ENCODE results near the gene CLDN20. TPM values are rescaled to one million over a fixed set of nuclear protein-coding genes. Genes with fewer than 3 reads are reported as not detected.

CLDN20 gene
- polyA plus RNA-seq, 1 experiment, result not detected

DNA sequence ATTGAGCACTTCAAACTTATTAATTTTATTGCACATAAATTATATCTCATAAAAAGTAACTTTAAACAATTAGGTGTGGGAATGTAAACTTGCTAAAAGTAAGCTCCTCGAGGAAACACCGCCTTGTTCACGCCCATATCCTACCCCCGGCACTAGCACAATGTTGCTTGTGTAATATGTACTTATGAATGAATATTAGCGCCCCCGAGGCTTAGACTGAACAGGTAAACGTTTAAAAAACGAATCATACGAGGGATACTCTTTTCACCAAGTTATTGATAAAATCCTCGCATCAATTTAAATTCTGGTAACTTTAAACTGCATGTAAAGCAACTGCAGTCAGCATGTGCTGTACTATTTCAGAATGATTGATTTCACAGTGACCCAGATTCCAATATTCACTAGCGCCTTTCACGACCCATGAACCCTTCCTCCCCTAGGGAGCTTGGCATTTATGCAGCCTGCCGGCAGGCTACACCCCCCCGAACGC is 49.8 kb downstream of the CLDN20 start:
- DNase-seq (ENCODE audit: low read depth), result no peak
- ChIA-PET POLR2A (no interaction called here), CTCF (interaction anchor here (0.6 kb wide), 1 partner anchor 137 kb away, joined by 3 read pairs; no protein-coding TSS in a partner anchor)
- TF ChIP-seq, protein P1, sequence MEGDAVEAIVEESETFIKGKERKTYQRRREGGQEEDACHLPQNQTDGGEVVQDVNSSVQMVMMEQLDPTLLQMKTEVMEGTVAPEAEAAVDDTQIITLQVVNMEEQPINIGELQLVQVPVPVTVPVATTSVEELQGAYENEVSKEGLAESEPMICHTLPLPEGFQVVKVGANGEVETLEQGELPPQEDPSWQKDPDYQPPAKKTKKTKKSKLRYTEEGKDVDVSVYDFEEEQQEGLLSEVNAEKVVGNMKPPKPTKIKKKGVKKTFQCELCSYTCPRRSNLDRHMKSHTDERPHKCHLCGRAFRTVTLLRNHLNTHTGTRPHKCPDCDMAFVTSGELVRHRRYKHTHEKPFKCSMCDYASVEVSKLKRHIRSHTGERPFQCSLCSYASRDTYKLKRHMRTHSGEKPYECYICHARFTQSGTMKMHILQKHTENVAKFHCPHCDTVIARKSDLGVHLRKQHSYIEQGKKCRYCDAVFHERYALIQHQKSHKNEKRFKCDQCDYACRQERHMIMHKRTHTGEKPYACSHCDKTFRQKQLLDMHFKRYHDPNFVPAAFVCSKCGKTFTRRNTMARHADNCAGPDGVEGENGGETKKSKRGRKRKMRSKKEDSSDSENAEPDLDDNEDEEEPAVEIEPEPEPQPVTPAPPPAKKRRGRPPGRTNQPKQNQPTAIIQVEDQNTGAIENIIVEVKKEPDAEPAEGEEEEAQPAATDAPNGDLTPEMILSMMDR (IDR thresholded peaks at IDR 0.05; ENCODE audit: insufficient read depth, low read depth, low read length), result no peak
- H3K27me3 ChIP-seq (ENCODE audit: control insufficient read depth, insufficient read depth, low read length), result no peaks in the 10 kb centered on the region
- no peaks in the 10 kb centered on the region for H3K36me3 ChIP-seq (ENCODE audit: control insufficient read depth, insufficient read depth, low read length)
- peak overlapping the region; percentile 75 for H3K4me3 ChIP-seq (ENCODE audit: low read depth, low read length)

- DNase-seq (ENCODE audit: low read depth), result peak; percentile 96
- ChIA-PET POLR2A (interaction anchor here (0.6 to 0.7 kb wide), 3 partner anchors 206 to 424 kb away, joined by 3 to 4 read pairs (median 4); no protein-coding TSS in a partner anchor), CTCF (interaction anchor here (2.2 kb wide), 1 partner anchor 137 kb away, joined by 7 read pairs; no protein-coding TSS in a partner anchor)
Measured at GRCh38 chr6:155314092-155314772, 50.4 kb downstream of the CLDN20 start, which contains the start of gene TFB1M. TSS of gene TFB1M (minus strand) at chr6:155314484. CDS start at chr6:155314428, 56 bp downstream.

GRCh38 chr6:155314773-155315515 is 51.1 kb downstream of the CLDN20 start:
- peak; percentile 37 for DNase-seq (ENCODE audit: low read depth)
- TF ChIP-seq, protein P1 (IDR thresholded peaks at IDR 0.05; ENCODE audit: insufficient read depth, low read depth, low read length), result no peak
- POLR2A ChIA-PET, result interaction anchor here (0.6 to 0.7 kb wide), 4 partner anchors 143 to 424 kb away, joined by 3 to 4 read pairs (median 4); no protein-coding TSS in a partner anchor
- no peaks in the 10 kb centered on the region for H3K36me3 ChIP-seq (ENCODE audit: control insufficient read depth, insufficient read depth, low read length)
- H3K27me3 ChIP-seq (ENCODE audit: control insufficient read depth, insufficient read depth, low read length), result no peaks in the 10 kb centered on the region
- CTCF ChIA-PET, result interaction anchor here (0.6 to 3.1 kb wide), 5 partner anchors 24 to 388 kb away, joined by 3 to 14 read pairs (median 7); no protein-coding TSS in a partner anchor
- H3K4me3 ChIP-seq (ENCODE audit: low read depth, low read length), result peak overlapping the region; percentile 75

More at GRCh38 chr6:155314092-155314772, 50.4 kb downstream of the CLDN20 start, which contains the start of gene TFB1M:
- no peaks in the 10 kb centered on the region for H3K27me3 ChIP-seq (ENCODE audit: control insufficient read depth, insufficient read depth, low read length)
- no peaks in the 10 kb centered on the region for H3K36me3 ChIP-seq (ENCODE audit: control insufficient read depth, insufficient read depth, low read length)
- H3K4me3 ChIP-seq (ENCODE audit: low read depth, low read length), result peak within 1 kb of the TSS; percentile 75
- TF ChIP-seq, protein P1 (IDR thresholded peaks at IDR 0.05; ENCODE audit: insufficient read depth, low read depth, low read length), result no peak

DNA sequence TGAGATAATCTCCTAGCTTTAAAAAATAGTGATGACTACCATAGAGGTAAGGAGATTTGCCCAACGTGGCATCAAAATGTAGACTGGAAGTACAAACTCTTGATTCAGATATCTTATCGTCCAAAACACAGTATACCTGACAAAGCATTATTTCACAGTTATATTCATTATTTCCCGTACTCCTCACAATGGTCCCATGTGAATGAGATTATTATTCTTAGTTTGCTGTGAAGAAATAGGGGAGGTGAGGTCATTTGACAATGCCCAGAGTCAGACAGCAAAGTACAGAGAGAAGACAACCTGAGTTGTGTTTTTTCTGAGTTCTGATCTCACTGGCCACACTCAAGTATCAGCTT is 51.7 kb downstream of the CLDN20 start:
- no peaks in the 10 kb centered on the region for H3K27me3 ChIP-seq (ENCODE audit: control insufficient read depth, insufficient read depth, low read length)
- no peaks in the 10 kb centered on the region for H3K36me3 ChIP-seq (ENCODE audit: control insufficient read depth, insufficient read depth, low read length)
- TF ChIP-seq, protein P1 (IDR thresholded peaks at IDR 0.05; ENCODE audit: insufficient read depth, low read depth, low read length), result no peak
- H3K4me3 ChIP-seq (ENCODE audit: low read depth, low read length), result peak overlapping the region; percentile 75
- POLR2A ChIA-PET, result interaction anchor here (0.6 kb wide), 1 partner anchor 144 kb away, joined by 3 read pairs; no protein-coding TSS in a partner anchor
- DNase-seq (ENCODE audit: low read depth), result no peak
- CTCF ChIA-PET, result interaction anchor here (0.6 to 3.2 kb wide), 6 partner anchors 25 to 447 kb away, joined by 3 to 14 read pairs (median 8); no protein-coding TSS in a partner anchor

All from BJ (cell line).